Rectal smooth muscle tissue (tissue), 1 donor: Measurements from ENCODE around the gene EVA1C.
"Not testable (repeated sequence)": the region's sequence is repeated elsewhere in the genome, so short reads cannot be mapped to it uniquely, and the experiment has no call there.

ENCODE experiments used
- H3K27ac ChIP-seq: one replicate; pipeline ENCODE4 v1.7.0; 2013; ENCODE audit warnings: low read depth, low read length, inconsistent platforms
- H3K27me3 ChIP-seq: one replicate; pipeline ENCODE4 v1.7.0; 2013; ENCODE audit warnings: low read length; ENCODE audit not compliant: control insufficient read depth, insufficient read depth
- H3K36me3 ChIP-seq: one replicate; pipeline ENCODE4 v1.7.0; 2013; ENCODE audit warnings: low read length; ENCODE audit not compliant: control insufficient read depth, insufficient read depth
- H3K4me1 ChIP-seq: one replicate; pipeline ENCODE4 v1.7.0; 2013; ENCODE audit warnings: low read length; ENCODE audit not compliant: control insufficient read depth, insufficient read depth
- H3K4me3 ChIP-seq: one replicate; pipeline ENCODE4 v1.7.0; 2013; ENCODE audit warnings: low read length
- H3K9ac ChIP-seq: one replicate; pipeline ENCODE4 v1.7.0; 2013; ENCODE audit warnings: low read length

EVA1C gene

DNA sequence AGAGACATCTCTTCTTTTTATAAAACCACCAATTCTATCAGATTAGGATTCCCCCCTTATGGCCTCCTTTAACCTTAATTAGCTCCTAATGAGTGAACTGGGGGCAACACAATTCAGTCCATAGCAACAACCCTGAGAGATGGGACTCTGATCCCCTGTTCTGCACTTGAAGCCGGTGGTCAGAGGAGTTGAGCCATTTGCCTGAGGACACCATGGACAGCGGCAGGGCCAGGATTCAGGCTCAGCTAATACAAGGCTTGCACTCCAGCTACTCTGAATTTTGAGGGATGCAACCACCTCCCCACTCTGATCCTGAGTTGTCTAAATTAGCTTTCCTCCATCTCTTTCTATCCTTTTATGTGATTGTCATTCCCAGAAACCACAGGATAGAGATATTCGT lies 93.3 kb downstream of the EVA1C start:
- not testable (repeated sequence) for H3K4me3 ChIP-seq, H3K27me3 ChIP-seq, H3K27ac ChIP-seq, H3K36me3 ChIP-seq, H3K9ac ChIP-seq, H3K4me1 ChIP-seq

DNA sequence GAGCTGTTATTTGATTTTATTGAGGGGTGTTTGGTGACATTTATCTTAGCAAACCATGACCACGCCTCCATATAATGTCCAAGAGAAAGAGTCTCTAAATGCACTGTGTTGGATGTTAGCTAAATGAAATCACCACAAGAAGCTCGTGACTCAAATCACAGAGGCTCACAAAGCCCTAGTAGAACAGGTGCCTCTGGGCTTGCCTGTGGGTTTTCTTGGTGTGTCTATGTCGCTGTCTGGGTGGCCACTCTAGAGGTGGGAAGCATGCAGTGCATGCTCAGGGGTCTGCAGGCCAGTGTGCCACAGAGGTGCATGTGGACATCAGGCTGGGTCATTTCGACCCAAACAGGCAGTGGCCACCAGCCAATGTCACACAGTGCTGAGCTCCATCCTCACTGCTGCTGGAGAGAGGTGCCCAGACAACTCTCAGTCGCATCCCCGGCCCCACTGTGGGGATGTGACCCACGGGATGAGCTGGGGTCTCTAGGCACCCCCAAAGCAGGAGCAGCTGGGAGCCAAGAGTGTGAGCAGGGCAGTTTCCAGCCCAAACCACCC lies 94.0 kb downstream of the EVA1C start:
- not testable (repeated sequence) for H3K9ac ChIP-seq, H3K4me1 ChIP-seq, H3K36me3 ChIP-seq, H3K27ac ChIP-seq, H3K27me3 ChIP-seq, H3K4me3 ChIP-seq

DNA sequence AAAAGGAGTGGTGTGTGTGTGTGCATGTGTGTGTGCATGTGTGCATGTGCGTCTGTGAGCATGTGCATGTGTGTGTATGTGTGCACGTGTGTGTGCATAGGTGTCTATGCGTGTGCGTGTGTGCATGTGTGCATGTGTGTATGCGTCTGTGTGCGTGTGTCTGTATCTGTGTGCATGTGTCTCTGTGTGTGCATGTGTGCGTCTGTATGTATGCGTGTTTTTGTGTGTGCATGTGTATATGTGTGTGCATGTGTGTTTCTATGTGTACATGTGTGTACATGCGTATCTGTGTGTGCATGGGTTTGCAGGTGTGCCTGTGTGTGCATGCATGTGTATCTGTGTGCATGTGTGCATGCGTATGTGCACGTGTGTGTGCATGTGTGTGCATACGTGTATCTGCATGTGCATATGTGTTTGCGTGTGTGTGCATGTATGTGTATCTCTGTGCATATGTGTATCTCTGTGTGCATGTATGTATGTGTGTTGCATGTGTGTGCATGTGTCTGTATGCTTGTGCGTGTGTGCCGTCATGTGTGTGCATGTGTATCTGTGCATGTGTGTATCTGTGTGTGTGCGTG lies 94.9 kb downstream of the EVA1C start:
- H3K27ac ChIP-seq, result no peak overlapping the region
- no peaks in the 10 kb centered on the region for H3K4me1 ChIP-seq
- H3K4me3 ChIP-seq, result no peak overlapping the region
- H3K27me3 ChIP-seq, result no peaks in the 10 kb centered on the region
- no peak overlapping the region for H3K9ac ChIP-seq
- H3K36me3 ChIP-seq, result no peaks in the 10 kb centered on the region

DNA sequence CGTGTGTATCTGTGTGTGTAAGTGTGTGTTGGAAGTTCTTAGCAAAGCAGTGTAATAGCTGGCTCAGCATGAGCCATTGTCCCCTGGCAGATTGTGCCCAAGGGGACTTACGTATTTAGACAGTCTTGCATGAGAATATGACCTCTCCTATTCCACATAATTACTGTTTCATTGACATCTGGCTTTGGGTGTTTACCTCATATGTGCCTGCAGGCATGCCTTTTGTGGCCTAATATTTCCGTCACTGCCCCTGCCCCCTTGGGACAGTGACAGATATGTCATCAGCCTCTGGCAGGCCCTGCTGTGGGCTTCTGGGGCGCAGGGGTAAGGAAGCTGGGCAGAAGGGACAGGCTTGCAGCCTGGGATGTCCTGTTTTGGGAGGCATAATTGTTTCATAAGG lies 95.5 kb downstream of the EVA1C start:
- H3K27me3 ChIP-seq, H3K9ac ChIP-seq, H3K4me1 ChIP-seq, H3K4me3 ChIP-seq, H3K36me3 ChIP-seq, H3K27ac ChIP-seq: not testable (repeated sequence)

DNA sequence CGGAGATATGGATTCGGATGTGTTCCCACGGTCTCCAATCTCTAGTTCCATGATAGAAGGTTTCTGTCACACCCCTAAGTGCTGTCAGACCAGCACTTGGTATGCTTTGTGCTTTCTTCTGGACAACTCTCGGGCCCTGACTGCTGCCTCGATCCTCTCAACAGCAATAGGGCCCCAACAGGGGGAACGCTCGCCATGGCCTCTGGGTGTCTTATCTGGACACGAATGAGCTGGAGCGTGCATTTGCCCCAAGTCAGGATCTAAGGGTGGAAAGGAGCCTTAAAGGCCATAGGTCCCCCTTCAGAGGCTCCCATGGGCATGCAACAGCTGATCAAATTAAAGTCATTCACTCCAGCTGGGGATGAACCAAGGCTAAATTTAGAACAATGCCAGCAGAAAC lies 96.1 kb downstream of the EVA1C start:
- no peaks in the 10 kb centered on the region for H3K27me3 ChIP-seq
- H3K4me1 ChIP-seq, result no peaks in the 10 kb centered on the region
- no peak overlapping the region for H3K27ac ChIP-seq
- no peak overlapping the region for H3K4me3 ChIP-seq
- H3K36me3 ChIP-seq, result no peaks in the 10 kb centered on the region
- no peak overlapping the region for H3K9ac ChIP-seq

DNA sequence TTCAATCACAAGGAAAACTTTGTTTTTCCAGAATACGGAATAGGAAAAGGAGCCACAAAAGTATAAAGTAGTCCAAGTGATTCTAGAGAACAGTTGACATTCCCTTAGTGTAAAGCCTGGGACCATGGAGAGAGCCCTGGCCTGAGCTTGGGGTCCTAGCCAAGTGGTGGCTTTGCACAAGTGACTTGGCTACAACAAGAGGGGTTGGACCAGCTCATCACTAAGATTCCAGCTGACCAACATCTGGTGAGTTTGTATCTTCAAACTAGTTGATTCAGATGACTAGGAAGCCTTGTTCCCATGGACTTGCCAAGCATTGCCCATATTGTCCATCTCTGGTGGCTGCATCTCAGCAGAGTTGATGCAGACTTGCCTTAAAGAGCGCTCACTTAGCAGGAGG lies 96.5 kb downstream of the EVA1C start:
- H3K4me3 ChIP-seq, H3K4me1 ChIP-seq, H3K9ac ChIP-seq, H3K36me3 ChIP-seq, H3K27ac ChIP-seq, H3K27me3 ChIP-seq: not testable (repeated sequence)

DNA sequence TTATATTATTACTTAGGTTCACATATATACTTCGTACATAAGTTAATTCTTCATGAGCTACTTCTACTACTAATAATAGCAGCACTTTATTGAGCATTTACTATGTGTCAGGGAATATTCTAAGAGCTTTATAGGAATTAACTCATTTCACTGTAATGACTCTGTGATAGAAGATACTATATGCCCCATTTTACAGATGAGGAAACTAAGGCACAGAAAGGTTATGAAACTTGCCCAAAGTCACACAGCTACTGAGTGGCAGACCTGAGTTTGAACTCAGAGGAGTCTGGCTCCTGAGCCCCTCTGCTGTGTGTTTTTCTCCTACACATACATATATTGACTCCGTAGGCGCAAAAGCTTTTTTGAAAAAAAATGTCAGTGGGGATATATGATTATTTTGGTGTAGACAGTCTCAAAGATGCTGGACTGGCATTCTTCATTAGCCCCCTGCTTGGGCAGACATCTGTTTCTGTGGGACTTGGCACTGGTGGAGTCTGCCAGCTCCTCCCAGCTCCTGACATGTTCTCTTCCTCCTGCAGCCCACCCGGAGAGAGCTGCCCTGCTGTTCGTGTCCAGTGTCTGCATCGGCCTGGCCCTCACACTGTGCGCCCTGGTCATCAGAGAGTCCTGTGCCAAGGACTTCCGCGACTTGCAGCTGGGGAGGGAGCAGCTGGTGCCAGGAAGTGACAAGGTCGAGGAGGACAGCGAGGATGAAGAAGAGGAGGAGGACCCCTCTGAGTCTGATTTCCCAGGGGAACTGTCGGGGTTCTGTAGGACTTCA lies 102.0 kb downstream of the EVA1C start:
- no peak overlapping the region for H3K4me3 ChIP-seq
- H3K27me3 ChIP-seq, result no peaks in the 10 kb centered on the region
- no peaks in the 10 kb centered on the region for H3K36me3 ChIP-seq
- H3K9ac ChIP-seq, result no peak overlapping the region
- H3K27ac ChIP-seq, result no peak overlapping the region
- H3K4me1 ChIP-seq, result no peaks in the 10 kb centered on the region

DNA sequence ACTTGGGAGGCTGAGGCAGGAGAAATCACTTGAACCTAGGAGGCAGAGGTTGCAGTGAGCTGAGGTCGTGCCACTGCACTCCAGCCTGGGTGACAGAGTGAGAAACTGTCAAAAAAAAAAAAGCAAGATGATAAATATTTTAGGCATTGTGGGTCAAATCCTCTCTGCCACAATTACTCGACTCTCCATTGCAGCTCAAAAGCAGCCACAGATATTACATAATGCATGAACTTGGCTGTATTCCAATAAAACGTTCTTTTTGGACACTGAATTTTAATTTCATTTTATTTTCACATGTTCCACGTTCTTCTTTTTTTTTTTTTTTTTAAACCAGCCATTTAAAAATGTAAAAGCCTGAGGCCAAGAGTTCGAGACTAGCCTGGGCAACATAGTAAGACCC lies 103.4 kb downstream of the EVA1C start:
- H3K9ac ChIP-seq, result no peak overlapping the region
- no peak overlapping the region for H3K27ac ChIP-seq
- H3K36me3 ChIP-seq, result no peaks in the 10 kb centered on the region
- H3K4me3 ChIP-seq, result no peak overlapping the region
- H3K4me1 ChIP-seq, result no peaks in the 10 kb centered on the region
- H3K27me3 ChIP-seq, result no peaks in the 10 kb centered on the region

DNA sequence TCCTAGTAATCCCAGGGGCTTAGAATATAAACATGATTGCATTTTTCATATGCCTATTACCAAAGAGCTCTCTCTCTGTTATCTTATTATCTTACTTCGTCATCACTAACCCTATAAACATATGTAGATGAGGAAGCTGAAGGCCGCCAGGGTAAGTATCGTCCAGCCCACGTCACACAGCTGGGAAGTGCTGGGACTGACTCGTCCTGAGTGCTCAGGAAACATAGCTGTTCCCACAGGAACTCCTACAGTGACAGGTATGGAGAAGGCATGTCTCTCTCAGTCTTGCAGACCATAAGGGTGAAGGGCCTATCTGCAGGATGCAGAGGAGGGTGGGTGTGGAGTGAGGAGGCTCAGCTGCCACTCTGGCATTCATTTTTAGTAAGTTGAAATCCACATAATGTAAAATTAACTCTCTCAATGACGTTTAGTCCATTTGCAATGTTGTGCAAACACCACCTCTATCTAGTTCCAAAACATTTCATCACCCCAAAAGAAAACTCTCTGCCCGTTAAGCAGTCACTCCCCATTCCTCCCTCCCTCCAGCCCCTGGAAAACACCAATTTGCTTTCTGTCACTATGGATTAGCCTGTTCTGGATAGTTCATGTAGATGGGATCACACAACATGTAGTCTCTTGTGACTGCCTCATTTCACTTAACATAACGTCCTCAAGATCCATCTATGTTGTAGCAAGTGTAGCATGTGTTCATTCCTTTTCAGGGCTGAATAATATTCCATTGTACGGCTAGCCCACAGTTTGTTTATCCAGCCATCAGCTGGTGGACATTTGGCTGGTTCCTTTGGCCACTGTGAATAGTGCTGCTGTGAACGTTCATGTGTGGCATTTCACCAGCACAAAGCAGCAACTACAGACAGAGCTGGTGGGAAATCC lies 104.5 kb downstream of the EVA1C start:
- Histone ChIP-seq H3K9ac (no peak overlapping the region), H3K27me3 (no peaks in the 10 kb centered on the region), H3K36me3 (no peaks in the 10 kb centered on the region), H3K27ac (no peak overlapping the region), H3K4me3 (no peak overlapping the region), H3K4me1 (no peaks in the 10 kb centered on the region)

DNA sequence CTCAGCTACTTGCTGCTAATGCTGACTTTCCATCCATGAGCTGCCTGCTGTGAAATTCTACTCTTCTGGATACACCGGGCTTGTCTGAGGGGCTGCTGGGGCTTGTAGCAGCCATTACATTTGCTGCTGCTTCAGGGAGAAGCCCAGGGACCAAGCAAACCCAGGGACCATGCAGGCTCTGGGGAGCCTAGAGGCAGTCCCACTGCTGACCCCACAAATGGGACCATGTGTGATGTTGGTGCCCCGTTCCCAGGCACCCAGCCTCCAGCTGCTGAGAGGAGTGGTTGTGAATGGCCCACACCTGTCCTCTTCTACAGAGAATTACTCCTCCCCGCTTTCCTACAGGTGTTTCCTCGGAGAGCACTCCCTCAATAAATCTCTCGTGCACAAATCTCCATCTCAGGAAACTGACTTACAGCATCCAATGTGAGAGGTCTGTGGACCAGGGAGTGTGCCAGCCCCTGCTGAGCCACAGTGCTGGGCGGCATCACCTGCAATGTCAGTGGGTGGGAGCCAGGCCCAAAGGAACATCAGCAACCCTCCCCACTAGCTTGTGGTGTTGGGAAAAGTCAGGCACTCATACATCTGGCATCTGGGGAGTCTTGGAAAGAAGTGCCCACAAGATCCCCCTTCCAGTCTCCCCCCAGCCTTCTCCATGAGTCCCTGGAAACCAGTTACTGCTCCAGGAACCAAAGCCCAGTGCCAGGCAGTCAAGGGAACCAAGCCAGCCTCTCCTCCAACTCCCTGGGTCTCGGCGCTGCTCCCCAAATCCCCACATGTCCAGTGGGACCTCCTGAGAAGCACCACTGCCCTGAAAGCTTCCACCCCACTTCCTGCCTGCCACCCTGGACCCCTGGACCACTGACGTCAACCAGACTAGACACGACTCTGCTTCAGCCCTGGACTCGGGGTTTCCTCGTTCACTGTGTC lies 107.7 kb downstream of the EVA1C start:
- no peaks in the 10 kb centered on the region for H3K27me3 ChIP-seq
- H3K4me1 ChIP-seq, result no peaks in the 10 kb centered on the region
- no peak overlapping the region for H3K4me3 ChIP-seq
- H3K36me3 ChIP-seq, result no peaks in the 10 kb centered on the region
- H3K27ac ChIP-seq, result no peak overlapping the region
- H3K9ac ChIP-seq, result no peak overlapping the region

DNA sequence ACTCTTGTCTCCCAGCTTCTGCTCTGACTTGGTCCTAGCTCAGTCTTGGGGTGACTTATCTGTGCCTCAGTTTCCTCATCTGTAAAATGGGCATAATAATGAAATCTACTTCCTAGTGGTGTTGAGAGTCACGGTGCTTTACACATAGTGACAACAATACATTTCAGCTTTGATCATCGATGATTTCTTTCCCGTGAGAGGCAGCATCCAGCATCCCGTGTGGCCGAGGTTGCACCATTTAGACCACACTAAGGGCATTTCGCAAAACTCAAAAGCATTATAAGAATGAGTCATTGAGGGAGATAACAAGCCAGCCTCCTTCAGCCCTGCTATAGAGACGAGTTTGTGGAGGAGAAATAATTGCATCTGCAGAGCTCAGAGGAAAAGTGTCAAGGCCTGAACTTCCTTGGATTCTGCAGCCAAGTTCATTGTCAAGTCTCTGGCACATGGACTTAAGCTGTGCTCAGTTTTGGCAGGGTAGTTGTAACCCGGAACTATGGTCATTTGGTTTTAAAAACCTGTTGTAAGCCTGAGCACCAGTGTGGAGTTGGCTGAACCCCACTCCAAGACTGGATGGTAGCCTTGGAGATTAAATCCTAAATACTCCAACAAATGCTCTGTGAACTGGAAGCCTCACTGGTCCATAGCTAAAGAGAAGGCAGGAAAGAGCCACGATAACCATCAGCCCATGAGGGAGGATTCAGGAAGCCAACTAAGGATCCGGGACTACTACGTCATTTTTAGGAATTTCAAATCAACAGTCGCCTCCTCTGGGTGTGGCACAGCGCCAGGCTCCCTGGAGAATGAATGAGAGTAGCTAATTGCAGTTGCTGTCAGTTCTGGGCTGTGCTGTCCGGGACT lies 108.6 kb downstream of the EVA1C start:
- H3K4me3 ChIP-seq, result no peak overlapping the region

More for the DNA sequence above, 108.6 kb downstream of the EVA1C start:
- no peaks in the 10 kb centered on the region for H3K4me1 ChIP-seq
- no peaks in the 10 kb centered on the region for H3K27me3 ChIP-seq
- no peak overlapping the region for H3K27ac ChIP-seq
- no peaks in the 10 kb centered on the region for H3K36me3 ChIP-seq
- no peak overlapping the region for H3K9ac ChIP-seq
